K562 (cell line): ENCODE data around the gene RABGAP1. TPM values are rescaled to one million over a fixed set of nuclear protein-coding genes. Genes with fewer than 3 reads are reported as not detected.

ENCODE experiments used
- HDAC3 ChIP-seq: fragments of 450-650 bp; IDR thresholded peaks from 2 replicates; pipeline ENCODE4 v1.6.1; 2018; ENCODE audit warnings: borderline replicate concordance, mild to moderate bottlenecking, moderate library complexity; ENCODE audit not compliant: partially characterized antibody
- HNRNPUL1 ChIP-seq: fragments of 200-400 bp; formaldehyde crosslinking; IDR thresholded peaks from 2 replicates; pipeline ENCODE4 v1.6.1; 2017; ENCODE audit warnings: low read length
- HOXB6 ChIP-seq: fragments of 250-450 bp; sonication (Bioruptor Pico); IDR thresholded peaks from 2 replicates; pipeline ENCODE4 v1.5.1; 2022; ENCODE audit warnings: mild to moderate bottlenecking, borderline replicate concordance
- KDM2B ChIP-seq: fragments of 250-450 bp; sonication (Bioruptor Pico); IDR thresholded peaks from 2 replicates; pipeline ENCODE4 v1.8.0; 2021; ENCODE audit warnings: mild to moderate bottlenecking, moderate library complexity
- POLR2B ChIP-seq: fragments of 450-650 bp; IDR thresholded peaks from 2 replicates; pipeline ENCODE4 v1.6.1; 2018; ENCODE audit warnings: low read depth; ENCODE audit not compliant: partially characterized antibody
- SMARCA5 ChIP-seq: fragments of 450-650 bp; IDR thresholded peaks from 2 replicates; pipeline ENCODE4 v1.6.1; 2016
- TBP ChIP-seq: optimal IDR thresholded peaks from 2 replicates; pipeline ENCODE3; 2011; ENCODE audit warnings: low read depth, low read length, improper control_type of control experiment
- ZC3H11A ChIP-seq: IDR thresholded peaks from 2 replicates; pipeline ENCODE4 v1.6.1; 2012; ENCODE audit warnings: low read depth, low read length, improper control_type of control experiment
- ZNF23 ChIP-seq: fragments of 250-450 bp; sonication (Bioruptor Pico); IDR thresholded peaks from 2 replicates; pipeline ENCODE4 v1.4.0; 2020; ENCODE audit warnings: mild to moderate bottlenecking
- polyA plus RNA-seq, 8 experiments: library from polyadenylated mRNA; depleted of rRNA in 4 of 8; stranded (reverse) in 5 of 8; unstranded in 3 of 8; fragments of >200 nt; fragmentation: Nextera tagmentation in 2 of 8; fragmentation: Illumina TruSeq in 1 of 8; extraction: Ambion mirVana in 2 of 8; extraction: Trizol in 1 of 8; gene quantifications; 2 replicates each; pipeline versions ENCODE4 v1.2.1 to v1.2.3, GENCODE V29; 2011 to 2014; ENCODE audit warnings: inconsistent platforms in 1 of 8, missing spikeins in 1 of 8
- total RNA-seq, 7 experiments: library from RNA; depleted of rRNA in 6 of 7; stranded (reverse); fragments of >200 nt in 6 of 7; fragmentation: Illumina TruSeq in 2 of 7; extraction: Trizol in 2 of 7; gene quantifications; 2 replicates each; pipeline versions ENCODE4 v1.2.1 to v1.2.3, GENCODE V29; 2011 to 2021; ENCODE audit warnings: low replicate concordance in 1 of 7
- TF ChIP-seq, protein P1 (sequence below), 2 experiments: IDR thresholded peaks; 2 replicates each; pipeline ENCODE4 v1.6.1; 2012; ENCODE audit warnings: improper control_type of control experiment in 2 of 2, low read depth in 2 of 2, low read length in 2 of 2, borderline replicate concordance in 1 of 2
- TF ChIP-seq, protein P2 (sequence below): sonication (generic); formaldehyde crosslinking; IDR thresholded peaks from 2 replicates; pipeline ENCODE4 v1.8.0; 2022; ENCODE audit warnings: mild to moderate bottlenecking, missing genetic modification reagents, borderline replicate concordance
- TF ChIP-seq, protein P3 (sequence below): fragments of 450-650 bp; formaldehyde crosslinking; IDR thresholded peaks from 2 replicates; pipeline ENCODE4 v1.4.0; 2020; ENCODE audit warnings: mild to moderate bottlenecking, moderate library complexity
- TF ChIP-seq, protein P4 (sequence below): fragments of 250-450 bp; sonication (Bioruptor Pico); IDR thresholded peaks from 2 replicates; pipeline ENCODE4 v1.8.0; 2021; ENCODE audit warnings: moderate library complexity, mild to moderate bottlenecking, inconsistent platforms

RABGAP1 gene
- total and polyA plus RNA-seq, 9 of the 15 experiments (the other 6 are each of a cell fraction or from before 2014, with no cell fraction given) = 1.5 to 22.7 (median 13.1) TPM

DNA sequence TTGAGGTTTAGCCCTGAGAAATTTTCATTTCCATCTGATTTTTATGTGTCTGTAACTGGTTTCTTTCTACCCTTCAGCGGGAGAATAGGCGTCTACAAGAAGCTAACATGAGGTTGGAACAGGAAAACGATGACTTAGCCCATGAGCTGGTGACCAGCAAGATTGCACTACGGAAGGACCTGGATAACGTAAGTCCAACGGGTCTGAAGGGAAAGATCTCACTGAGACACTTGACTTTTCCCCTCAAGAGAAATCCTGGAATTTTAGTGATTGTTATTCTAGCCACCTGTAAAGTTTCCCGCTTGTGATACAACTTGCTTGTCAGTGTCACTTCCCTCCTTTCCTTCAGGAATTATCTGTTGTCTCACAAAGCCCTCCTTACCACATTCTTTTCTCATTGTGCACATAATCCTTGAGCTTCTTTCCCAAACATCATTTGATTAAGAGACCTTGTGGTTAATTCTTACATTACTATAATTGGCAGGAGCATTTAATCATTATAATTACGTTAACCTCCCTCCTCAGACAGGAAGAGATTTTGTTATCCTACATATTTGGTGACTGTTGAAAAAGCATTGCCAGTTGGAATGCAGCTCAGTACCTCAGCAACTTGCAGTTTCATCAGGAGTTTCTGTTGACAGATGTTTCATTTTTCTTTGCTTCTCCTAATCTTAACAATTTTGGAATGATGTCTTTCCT is 149.5 kb downstream of the RABGAP1 start (continued):
- TF ChIP-seq, protein P1, sequence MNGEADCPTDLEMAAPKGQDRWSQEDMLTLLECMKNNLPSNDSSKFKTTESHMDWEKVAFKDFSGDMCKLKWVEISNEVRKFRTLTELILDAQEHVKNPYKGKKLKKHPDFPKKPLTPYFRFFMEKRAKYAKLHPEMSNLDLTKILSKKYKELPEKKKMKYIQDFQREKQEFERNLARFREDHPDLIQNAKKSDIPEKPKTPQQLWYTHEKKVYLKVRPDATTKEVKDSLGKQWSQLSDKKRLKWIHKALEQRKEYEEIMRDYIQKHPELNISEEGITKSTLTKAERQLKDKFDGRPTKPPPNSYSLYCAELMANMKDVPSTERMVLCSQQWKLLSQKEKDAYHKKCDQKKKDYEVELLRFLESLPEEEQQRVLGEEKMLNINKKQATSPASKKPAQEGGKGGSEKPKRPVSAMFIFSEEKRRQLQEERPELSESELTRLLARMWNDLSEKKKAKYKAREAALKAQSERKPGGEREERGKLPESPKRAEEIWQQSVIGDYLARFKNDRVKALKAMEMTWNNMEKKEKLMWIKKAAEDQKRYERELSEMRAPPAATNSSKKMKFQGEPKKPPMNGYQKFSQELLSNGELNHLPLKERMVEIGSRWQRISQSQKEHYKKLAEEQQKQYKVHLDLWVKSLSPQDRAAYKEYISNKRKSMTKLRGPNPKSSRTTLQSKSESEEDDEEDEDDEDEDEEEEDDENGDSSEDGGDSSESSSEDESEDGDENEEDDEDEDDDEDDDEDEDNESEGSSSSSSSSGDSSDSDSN (IDR thresholded peaks at IDR 0.05; ENCODE audit: borderline replicate concordance in 1 of 2, low read depth in 2 of 2, low read length in 2 of 2) = no peak
- TF ChIP-seq, protein P2, sequence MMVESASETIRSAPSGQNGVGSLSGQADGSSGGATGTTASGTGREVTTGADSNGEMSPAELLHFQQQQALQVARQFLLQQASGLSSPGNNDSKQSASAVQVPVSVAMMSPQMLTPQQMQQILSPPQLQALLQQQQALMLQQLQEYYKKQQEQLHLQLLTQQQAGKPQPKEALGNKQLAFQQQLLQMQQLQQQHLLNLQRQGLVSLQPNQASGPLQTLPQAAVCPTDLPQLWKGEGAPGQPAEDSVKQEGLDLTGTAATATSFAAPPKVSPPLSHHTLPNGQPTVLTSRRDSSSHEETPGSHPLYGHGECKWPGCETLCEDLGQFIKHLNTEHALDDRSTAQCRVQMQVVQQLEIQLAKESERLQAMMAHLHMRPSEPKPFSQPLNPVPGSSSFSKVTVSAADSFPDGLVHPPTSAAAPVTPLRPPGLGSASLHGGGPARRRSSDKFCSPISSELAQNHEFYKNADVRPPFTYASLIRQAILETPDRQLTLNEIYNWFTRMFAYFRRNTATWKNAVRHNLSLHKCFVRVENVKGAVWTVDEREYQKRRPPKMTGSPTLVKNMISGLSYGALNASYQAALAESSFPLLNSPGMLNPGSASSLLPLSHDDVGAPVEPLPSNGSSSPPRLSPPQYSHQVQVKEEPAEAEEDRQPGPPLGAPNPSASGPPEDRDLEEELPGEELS (CRISPR knock-in tag) = no peak
- TF ChIP-seq HNRNPUL1 = no peak
- no peak for TF ChIP-seq POLR2B
- TF ChIP-seq SMARCA5 = no peak
- TF ChIP-seq HDAC3 = no peak
- no peak for TF ChIP-seq HOXB6
- no peak for TF ChIP-seq ZC3H11A
- TF ChIP-seq, protein P3, sequence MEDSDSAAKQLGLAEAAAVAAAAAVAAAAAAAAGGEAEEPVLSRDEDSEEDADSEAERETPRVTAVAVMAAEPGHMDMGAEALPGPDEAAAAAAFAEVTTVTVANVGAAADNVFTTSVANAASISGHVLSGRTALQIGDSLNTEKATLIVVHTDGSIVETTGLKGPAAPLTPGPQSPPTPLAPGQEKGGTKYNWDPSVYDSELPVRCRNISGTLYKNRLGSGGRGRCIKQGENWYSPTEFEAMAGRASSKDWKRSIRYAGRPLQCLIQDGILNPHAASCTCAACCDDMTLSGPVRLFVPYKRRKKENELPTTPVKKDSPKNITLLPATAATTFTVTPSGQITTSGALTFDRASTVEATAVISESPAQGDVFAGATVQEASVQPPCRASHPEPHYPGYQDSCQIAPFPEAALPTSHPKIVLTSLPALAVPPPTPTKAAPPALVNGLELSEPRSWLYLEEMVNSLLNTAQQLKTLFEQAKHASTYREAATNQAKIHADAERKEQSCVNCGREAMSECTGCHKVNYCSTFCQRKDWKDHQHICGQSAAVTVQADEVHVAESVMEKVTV = no peak
- TF ChIP-seq TBP = no peak
- TF ChIP-seq KDM2B (CRISPR knock-in tag) = no peak
- TF ChIP-seq, protein P4, sequence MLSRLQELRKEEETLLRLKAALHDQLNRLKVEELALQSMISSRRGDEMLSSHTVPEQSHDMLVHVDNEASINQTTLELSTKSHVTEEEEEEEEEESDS (CRISPR knock-in tag) = no peak
- no peak for TF ChIP-seq ZNF23 (CRISPR knock-in tag)
- TF ChIP-seq, all 486 proteins: peak for 0
